Measurements from ENCODE around the gene LIAS. TPM values are rescaled to one million over a fixed set of nuclear protein-coding genes. Genes with fewer than 3 reads are reported as not detected.

The LIAS gene
- total RNA-seq, 4 donors from 2014 or later: 2.6 to 27.3 (median 13.0) TPM

GRCh38 chr4:39480902-39481695 lies 22.2 kb downstream of the LIAS start:
- intact Hi-C loops (cut with DNase I; ENCODE audit: low total_unique reads): no loop called here

GRCh38 chr4:39484582-39485272 lies 25.9 kb downstream of the LIAS start:
- H3K4me3 ChIP-seq: no peak overlapping the region
- TF ChIP-seq EP300 (IDR thresholded peaks at IDR 0.05; ENCODE audit: low read depth) (no peak), POLR2A (IDR thresholded peaks at IDR 0.05) (no peak), POLR2AphosphoS5 (IDR thresholded peaks at IDR 0.05) (no peak), CTCF (IDR thresholded peaks at IDR 0.05) (no peak)
- peaks cover 0 to 5% of the 10 kb centered on the region in 2 donors for H3K9me3 ChIP-seq
- DNase-seq: no peak
- no peaks in the 10 kb centered on the region for H3K27me3 ChIP-seq
- H3K4me1 ChIP-seq: no peaks in the 10 kb centered on the region
- in situ Hi-C loops (cut with MboI; ENCODE audit: low pct_ligation_motif_present in 1 of 4, low pct_unique_long_range_greater_than_20kb in 1 of 4, low sequenced_read_pairs in 3 of 4) (loop anchor here in 1 of 4 donors (25.0 kb wide), 1 partner anchor 478 kb away; no protein-coding TSS in a partner anchor), intact Hi-C loops (cut with DNase I; ENCODE audit: low total_unique reads) (no loop called here)
- no peaks in the 10 kb centered on the region for H3K36me3 ChIP-seq
- WGBS, 2 donors (ENCODE audit: low coverage in 1 of 2): 50 to 85% methylated on average over 2 to 6 of the region's 6 CpGs
- no peak overlapping the region for H3K27ac ChIP-seq

More at GRCh38 chr4:39480902-39481695, 22.2 kb downstream of the LIAS start:
- WGBS, 2 donors (ENCODE audit: low coverage in 1 of 2): 83 to 95% methylated on average over 13 to 21 of the region's 21 CpGs
- H3K9me3 ChIP-seq: peaks cover 0 to 5% of the 10 kb centered on the region in 2 donors
- no peaks in the 10 kb centered on the region for H3K36me3 ChIP-seq
- no peak for DNase-seq
- no peaks in the 10 kb centered on the region for H3K27me3 ChIP-seq
- in situ Hi-C loops (cut with MboI; ENCODE audit: low pct_ligation_motif_present in 1 of 4, low pct_unique_long_range_greater_than_20kb in 1 of 4, low sequenced_read_pairs in 3 of 4): loop anchor here in 1 of 4 donors (25.0 kb wide), 1 partner anchor 481 kb away; no protein-coding TSS in a partner anchor
- H3K27ac ChIP-seq: no peak overlapping the region
- H3K4me1 ChIP-seq: no peaks in the 10 kb centered on the region
- no peak overlapping the region for H3K4me3 ChIP-seq
- TF ChIP-seq CTCF (IDR thresholded peaks at IDR 0.05) (no peak), EP300 (IDR thresholded peaks at IDR 0.05; ENCODE audit: low read depth) (no peak), POLR2A (IDR thresholded peaks at IDR 0.05) (no peak), POLR2AphosphoS5 (IDR thresholded peaks at IDR 0.05) (no peak)

GRCh38 chr4:39486221-39486804 lies 27.5 kb downstream of the LIAS start:
- TF ChIP-seq POLR2A (IDR thresholded peaks at IDR 0.05): no peak
- TF ChIP-seq EP300 (IDR thresholded peaks at IDR 0.05; ENCODE audit: low read depth): no peak
- TF ChIP-seq CTCF (IDR thresholded peaks at IDR 0.05): no peak
- no peak for TF ChIP-seq POLR2AphosphoS5 (IDR thresholded peaks at IDR 0.05)
- intact Hi-C loops (cut with DNase I; ENCODE audit: low total_unique reads) (no loop called here), in situ Hi-C loops (cut with MboI; ENCODE audit: low pct_ligation_motif_present in 1 of 4, low pct_unique_long_range_greater_than_20kb in 1 of 4, low sequenced_read_pairs in 3 of 4) (loop anchor here in 1 of 4 donors (25.0 kb wide), 1 partner anchor 476 kb away; no protein-coding TSS in a partner anchor)

GRCh38 chr4:39490322-39490721 lies 31.5 kb downstream of the LIAS start:
- no peak overlapping the region for H3K4me3 ChIP-seq
- H3K27ac ChIP-seq: no peak overlapping the region
- TF ChIP-seq POLR2A (IDR thresholded peaks at IDR 0.05): no peak
- TF ChIP-seq POLR2AphosphoS5 (IDR thresholded peaks at IDR 0.05): no peak
- no peak for TF ChIP-seq CTCF (IDR thresholded peaks at IDR 0.05)
- TF ChIP-seq EP300 (IDR thresholded peaks at IDR 0.05; ENCODE audit: low read depth): no peak
- intact Hi-C loops (cut with DNase I; ENCODE audit: low total_unique reads): no loop called here
- 79 to 90% methylated on average over 2 of the region's 2 CpGs for WGBS, 2 donors (ENCODE audit: low coverage in 1 of 2)
- no peaks in the 10 kb centered on the region for H3K9me3 ChIP-seq
- H3K36me3 ChIP-seq: no peaks in the 10 kb centered on the region
- in situ Hi-C loops (cut with MboI; ENCODE audit: low pct_ligation_motif_present in 1 of 4, low pct_unique_long_range_greater_than_20kb in 1 of 4, low sequenced_read_pairs in 3 of 4): loop anchor here in 1 of 4 donors (25.0 kb wide), 1 partner anchor 472 kb away; no protein-coding TSS in a partner anchor
- no peaks in the 10 kb centered on the region for H3K4me1 ChIP-seq
- no peak for DNase-seq
- no peaks in the 10 kb centered on the region for H3K27me3 ChIP-seq

More at GRCh38 chr4:39486221-39486804, 27.5 kb downstream of the LIAS start:
- no peaks in the 10 kb centered on the region for H3K36me3 ChIP-seq
- H3K27ac ChIP-seq: no peak overlapping the region
- H3K4me1 ChIP-seq: no peaks in the 10 kb centered on the region
- 83 to 86% methylated on average over 8 to 10 of the region's 10 CpGs for WGBS, 2 donors (ENCODE audit: low coverage in 1 of 2)
- no peak overlapping the region for H3K4me3 ChIP-seq
- no peaks in the 10 kb centered on the region for H3K27me3 ChIP-seq
- H3K9me3 ChIP-seq: peaks cover 0 to 5% of the 10 kb centered on the region in 2 donors
- no peak for DNase-seq

Measured in transverse colon (tissue), 4 donors.